B cell (primary cell): ENCODE measurements around the gene FBH1.

Experiments used
- CTCF ChIP-seq: fragments of 200-600 bp; IDR thresholded peaks from one replicate; pipeline ENCODE4 v1.8.0; 2022; ENCODE audit warnings: antibody characterized with exemption, mild to moderate bottlenecking
- EZH2 ChIP-seq: IDR thresholded peaks from 2 replicates; pipeline ENCODE4 v1.6.1; 2012; ENCODE audit warnings: borderline replicate concordance, low read depth, mild to moderate bottlenecking, moderate library complexity, low read length; ENCODE audit not compliant: insufficient read depth, poor library complexity, severe bottlenecking

- TF ChIP-seq EZH2: no peak
- no peak for TF ChIP-seq CTCF
Observed at GRCh38 chr10:5862360-5862961, 27.6 kb upstream of the FBH1 start.
